Forelimb muscle (tissue), 1 donor: Measurements from ENCODE around the gene PCDH19. TPM values are rescaled to one million over a fixed set of nuclear protein-coding genes. Genes with fewer than 3 reads are reported as not detected.

Source experiments
- DNase-seq: peaks from one replicate; pipeline ENCODE4 v3.0.0-alpha.2; 2013; ENCODE audit warnings: low read depth
- polyA plus RNA-seq: library from polyadenylated mRNA; unstranded; fragments of 120-200 nt; gene quantifications from one replicate; pipeline ENCODE4 v1.2.1, GENCODE V29; 2013; ENCODE audit not compliant: insufficient read length

The PCDH19 gene
- polyA plus RNA-seq, 1 donor, result 3.8 TPM

GRCh38 chrX:100407147-100407783 lies 2.8 kb downstream of the PCDH19 start:
- no peak for DNase-seq

- no peak for DNase-seq
Measured at GRCh38 chrX:100405424-100405823, 4.6 kb downstream of the PCDH19 start.

- no peak for DNase-seq
Measured at GRCh38 chrX:100404851-100405250, 5.2 kb downstream of the PCDH19 start.

DNA sequence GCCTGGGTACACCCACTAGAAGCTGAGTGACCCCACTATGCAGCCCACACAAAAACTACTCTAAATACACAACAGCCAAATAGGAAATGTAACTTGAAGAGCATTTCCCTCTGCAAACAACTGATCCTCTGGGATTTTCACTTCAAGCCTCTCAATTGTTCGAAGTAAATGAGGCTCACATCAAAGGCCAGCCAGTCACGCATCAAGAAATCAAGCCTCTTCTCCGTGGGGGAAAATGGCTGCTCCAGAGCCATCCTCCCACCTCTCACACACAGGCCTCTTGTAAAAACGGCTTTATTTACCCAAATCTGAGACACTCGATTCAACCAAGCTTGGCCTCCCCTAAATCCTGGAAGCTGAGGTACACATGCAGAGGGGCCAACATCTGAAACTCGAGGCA lies 14.3 kb downstream of the PCDH19 start:
- no peak for DNase-seq

GRCh38 chrX:100381619-100382018 lies 28.5 kb downstream of the PCDH19 start:
- DNase-seq, result no peak

DNA sequence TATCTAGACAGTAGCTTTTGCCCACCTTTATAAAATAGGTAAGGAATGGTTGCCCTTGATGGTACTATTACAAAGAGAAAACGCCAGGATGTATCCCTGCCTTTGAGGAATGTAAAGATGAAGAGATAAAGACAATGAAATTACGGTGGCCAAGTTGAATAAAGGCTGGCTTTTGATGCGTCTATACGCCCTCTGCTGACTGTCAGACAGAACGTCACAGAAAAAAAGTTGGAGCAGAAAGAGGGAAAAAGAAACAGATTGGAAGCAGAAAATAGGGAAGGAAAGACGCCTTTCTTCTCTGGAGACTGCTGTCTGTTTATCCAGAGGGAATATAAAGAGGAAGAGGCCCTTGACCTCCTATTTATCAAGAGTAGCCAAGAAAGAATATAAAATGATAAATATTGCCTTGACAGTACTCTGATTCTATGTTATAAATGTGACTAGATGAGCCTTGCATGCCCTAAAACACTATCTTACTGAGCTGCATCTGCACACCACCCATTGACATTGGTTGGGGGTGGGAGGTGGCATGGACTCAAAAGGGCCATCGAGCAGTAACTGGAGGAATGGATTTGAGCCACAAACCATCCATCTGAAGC lies 30.6 kb downstream of the PCDH19 start:
- peak; percentile 17 for DNase-seq

DNA sequence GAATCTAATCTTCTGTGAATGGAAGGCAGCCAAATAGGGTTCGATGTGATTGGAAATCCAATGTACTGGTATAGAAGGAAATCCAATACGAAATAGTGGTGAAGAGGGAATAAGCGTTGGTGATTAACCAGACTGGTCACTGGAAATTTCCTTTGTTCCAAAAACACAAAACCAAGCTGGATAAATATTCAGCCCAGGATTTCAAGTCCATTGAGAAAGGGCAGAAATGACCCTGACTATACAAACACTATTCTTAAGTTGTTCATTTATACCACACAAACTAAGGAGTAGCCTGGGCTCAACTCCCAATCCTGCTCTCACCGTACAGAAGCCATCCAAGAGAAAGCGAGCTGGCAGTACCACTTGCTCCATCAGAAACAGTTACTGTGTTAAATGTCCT lies 32.2 kb downstream of the PCDH19 start:
- DNase-seq, result no peak

- no peak for DNase-seq
Measured at GRCh38 chrX:100376576-100376975, 33.5 kb downstream of the PCDH19 start.

GRCh38 chrX:100373673-100374072 lies 36.4 kb downstream of the PCDH19 start:
- DNase-seq, result no peak

- DNase-seq, result no peak
Measured at GRCh38 chrX:100368167-100368566, 41.9 kb downstream of the PCDH19 start.

- DNase-seq, result no peak
Measured at GRCh38 chrX:100363896-100364295, 46.2 kb downstream of the PCDH19 start.

DNA sequence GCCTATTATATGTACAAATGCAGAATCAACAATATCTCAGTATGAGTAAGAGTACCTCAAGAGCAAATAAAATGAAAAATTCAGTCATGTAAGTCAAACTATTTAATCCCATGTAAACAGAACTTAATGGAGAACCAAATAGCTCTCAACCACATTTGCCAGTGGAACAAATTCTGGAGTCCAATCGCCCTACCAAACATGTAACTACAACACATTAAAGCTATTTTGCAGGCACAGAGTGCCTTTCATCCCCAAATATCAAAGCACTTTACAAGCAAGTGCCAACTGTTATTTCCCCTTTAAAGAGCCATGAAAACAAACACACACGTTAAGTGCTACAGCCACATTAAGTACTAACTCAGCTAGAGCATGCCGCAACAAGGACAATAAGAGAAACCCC lies 51.3 kb downstream of the PCDH19 start:
- no peak for DNase-seq

DNA sequence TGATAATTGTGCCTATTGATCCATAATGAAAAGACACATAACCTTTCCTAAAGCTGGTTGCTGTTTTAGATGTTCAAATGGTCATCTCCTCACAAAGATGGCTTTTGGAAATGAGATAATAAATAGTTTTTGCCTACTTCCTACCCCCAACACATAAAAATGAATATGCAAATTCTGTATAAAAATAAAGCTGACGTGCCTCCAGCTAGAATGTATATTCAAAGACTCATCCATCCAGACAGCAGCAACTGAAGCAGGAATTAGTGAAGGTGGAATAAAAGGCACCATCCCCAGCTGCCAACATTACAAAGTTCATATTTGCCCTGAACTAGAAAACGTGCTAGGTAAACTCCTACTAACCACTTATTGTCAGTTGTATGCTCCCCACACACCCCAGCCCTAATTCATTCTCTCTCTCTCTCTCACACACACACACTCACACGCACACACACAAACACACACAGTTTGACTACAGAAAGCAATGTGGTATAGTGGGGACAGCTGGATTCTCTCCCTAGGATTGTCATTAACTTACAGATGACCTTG lies 53.6 kb downstream of the PCDH19 start:
- DNase-seq, result no peak

- DNase-seq, result no peak
Measured at GRCh38 chrX:100355680-100356079, 54.4 kb downstream of the PCDH19 start.

DNA sequence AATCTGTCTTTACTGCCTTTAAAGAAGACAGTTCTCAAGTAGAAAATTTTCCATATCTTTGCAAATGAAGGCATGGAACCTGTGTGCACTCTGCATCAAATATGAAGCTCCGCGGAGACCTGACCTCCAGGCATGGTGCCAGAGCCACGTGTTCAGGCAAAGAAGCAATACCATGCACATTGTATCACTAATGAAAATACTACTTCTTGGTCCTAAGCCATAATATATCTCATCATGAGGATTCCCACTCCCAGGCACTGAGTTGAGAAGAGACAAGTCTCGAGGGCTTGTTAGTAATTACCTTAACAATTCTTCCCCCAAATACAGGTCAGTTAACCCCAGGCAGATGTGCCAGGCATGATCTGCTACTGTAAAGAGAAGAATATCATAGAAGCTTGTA lies 56.7 kb downstream of the PCDH19 start:
- DNase-seq, result no peak

DNA sequence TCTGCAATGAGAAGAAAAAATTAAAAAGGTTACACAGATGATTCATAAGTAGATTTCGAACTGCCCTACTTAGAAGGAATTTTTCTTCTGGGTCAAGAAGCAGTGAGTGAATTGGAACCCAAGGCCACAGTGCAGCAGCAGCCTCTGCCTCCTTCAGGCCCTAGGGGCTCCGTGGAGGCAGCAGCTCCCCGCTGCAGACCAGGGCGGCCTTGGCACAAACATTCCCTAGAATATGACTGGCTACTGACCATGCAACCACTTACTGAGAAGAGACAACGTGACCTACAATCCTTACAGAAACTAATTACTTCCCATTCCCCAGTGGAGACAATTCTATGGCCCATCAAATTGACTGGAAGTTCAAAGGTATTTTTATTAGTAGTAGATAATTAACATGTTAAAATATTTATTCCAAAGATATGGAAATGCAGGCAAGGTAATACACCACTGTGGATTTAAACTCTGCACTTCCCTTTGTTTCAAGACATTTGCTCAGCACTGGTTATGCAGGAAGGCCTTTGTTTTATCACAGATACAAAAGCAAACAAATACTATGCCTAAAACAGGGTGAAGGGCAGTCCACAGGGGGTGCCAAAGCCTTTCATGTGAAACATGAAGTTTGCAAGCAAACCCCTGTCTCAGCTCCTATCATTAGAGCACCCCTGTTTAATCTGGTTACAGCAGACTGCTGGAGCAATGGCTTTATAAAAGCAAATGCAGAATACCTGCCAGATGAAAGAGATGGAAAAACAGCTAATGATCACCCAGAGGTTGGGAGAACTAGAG lies 59.2 kb downstream of the PCDH19 start:
- no peak for DNase-seq

GRCh38 chrX:100349391-100349790 lies 60.7 kb downstream of the PCDH19 start:
- no peak for DNase-seq

DNA sequence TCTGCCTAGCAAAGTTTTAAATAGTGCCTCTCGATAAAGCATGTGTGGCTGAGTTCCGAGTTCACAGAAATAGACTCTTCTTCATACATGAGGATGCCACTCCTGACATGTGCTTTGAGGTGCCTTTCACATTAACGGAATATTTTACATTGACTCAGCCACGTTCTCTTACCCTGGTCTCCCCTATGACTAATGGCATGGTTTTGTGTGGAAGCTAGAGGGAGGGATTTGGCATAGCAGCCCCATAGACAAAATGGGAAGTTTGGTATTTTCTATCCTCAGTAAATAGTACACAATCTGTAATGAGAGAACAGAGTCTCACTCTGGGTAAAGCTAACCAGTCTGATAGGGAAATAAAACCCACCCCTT lies 68.9 kb downstream of the PCDH19 start:
- DNase-seq, result no peak

GRCh38 chrX:100340491-100341141 lies 69.5 kb downstream of the PCDH19 start:
- no peak for DNase-seq

DNA sequence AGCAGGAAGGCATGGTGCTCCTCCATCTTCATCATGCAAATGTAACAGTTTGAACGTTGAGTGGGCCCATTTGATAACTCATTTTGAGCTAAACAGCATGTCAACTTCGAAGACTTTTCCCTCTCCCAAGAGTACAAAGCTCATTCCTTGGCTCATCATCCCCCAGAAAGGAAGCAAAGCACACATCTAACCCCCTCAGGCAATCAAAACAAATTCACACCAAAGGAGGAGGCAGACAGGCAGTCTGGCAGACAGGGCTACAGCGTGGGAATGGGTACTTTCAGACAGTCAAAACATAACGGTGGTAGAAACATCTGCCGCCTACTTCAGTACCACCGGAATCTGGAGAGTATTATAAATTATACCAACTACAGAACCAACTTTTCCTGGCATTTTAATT lies 81.7 kb downstream of the PCDH19 start:
- no peak for DNase-seq

- no peak for DNase-seq
Measured at GRCh38 chrX:100319716-100320115, 90.4 kb downstream of the PCDH19 start.

DNA sequence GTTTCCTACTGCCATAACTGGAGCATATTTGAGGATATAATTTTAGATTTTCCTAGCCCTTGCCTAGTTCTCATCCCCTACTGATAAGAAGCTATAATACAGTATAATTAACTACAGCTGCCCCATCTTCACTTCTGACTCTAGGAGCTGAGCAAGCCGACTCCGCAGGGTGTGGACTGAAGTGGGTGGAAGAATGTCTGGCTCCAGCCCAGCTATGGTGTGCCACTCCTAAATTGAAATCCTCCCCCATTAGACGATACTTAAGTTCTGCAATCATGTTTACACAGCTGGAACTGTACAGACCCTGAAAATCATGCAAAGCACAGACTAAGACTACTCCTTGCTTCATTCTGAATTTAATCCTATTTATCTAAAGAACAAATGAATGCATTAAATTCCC lies 93.1 kb downstream of the PCDH19 start:
- DNase-seq, result no peak
